NCI-H2196 treated with DMSO at 0.1 percent for 48 hours (cell line): Measurements from ENCODE around the gene ENOX1.
A peak's percentile ranks its signal among the peaks of the same experiment; 100 is the strongest.
"Not testable (repeated sequence)": the region's sequence is repeated elsewhere in the genome, so short reads cannot be mapped to it uniquely, and the experiment has no call there.

Source experiments
- DNase-seq: peaks from one replicate; lab custom pipeline; 2025; ENCODE audit not compliant: unreplicated experiment; lab: John Stamatoyannopoulos, UW

Gene ENOX1

DNA sequence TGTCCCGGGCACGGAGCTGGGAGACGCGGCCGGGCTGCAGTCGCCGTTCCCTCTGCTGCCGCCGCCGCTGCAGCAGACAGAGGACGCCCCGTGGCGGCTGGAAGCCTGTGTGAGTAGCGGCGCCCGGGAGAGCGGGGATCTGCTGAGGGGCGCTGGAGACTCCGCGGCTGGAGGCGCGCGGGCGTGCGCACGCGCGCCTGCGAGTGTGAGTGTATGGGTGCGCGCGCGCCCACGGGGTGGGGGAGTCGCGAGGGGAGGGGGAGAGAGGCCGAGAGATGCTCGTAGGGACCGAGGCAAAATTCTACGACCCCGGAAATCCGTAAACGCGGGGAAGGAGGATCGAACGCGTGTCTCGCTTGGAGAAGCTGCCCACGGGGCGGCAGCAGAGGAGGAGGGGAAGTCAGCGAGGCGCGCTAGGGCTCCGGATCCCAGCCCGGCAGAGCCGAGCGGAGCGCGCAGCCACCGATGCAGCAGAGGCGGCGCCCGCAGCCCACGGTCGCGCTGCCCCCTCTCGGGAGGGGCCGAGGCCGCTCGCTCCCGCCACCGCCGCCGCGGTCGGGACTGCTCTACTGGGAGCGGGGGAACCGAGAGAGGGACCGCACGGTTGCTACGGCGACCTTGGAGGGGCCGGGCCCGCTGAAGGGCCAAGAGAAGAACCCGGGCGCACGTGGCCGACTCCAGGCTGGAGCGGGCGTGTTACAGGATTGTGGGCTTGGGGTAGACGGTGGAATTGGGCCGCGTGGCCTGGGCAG is at the start of gene ENOX1:
TSS of gene ENOX1 (minus strand) at position 207 of the 752 bp plus-strand sequence.
- DNase-seq = no peak

DNA sequence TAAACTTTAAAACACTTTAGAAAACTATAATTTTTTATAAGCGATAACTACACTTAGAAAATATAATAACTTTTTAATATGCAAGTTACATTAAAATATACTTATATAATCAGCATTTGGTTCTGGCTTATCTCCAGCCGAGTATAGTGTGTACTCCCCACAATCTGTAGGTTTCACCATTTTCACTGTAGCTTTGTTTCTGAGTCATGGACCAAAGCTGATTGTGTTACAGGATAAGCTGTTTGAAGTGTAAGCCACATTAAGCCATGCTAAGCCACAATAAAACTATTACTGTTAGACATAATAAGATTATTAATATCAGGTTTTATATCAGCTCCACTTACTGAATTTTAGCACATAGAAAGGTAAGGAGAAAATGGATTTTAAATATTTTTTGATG is 48.9 kb upstream of the ENOX1 start:
- no peak for DNase-seq

- DNase-seq = no peak
These were observed 44.3 kb upstream of the ENOX1 start for GRCh38 chr13:43831088-43831487.

GRCh38 chr13:43830497-43830881 is 43.7 kb upstream of the ENOX1 start:
- no peak for DNase-seq

DNA sequence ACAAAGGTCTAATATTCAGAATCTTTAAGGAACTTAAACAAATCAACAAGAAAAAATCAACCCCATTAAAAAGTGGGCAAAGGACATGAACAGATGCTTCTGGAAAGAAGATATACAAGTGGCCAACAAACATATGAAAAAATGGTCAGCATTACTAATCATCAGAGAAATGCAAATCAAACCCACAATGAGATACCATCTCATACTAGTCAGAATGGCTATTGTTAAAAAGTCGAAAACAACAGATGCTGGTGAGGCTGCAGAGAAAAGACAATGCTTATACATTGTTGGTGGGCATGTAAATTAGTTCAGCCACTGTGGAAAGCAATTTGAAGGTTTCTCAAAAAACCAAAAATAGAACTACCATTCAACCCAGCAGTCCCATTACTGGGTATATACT is 37.9 kb upstream of the ENOX1 start:
- not testable (repeated sequence) for DNase-seq

GRCh38 chr13:43822969-43823368 is 36.2 kb upstream of the ENOX1 start:
- DNase-seq = no peak

DNA sequence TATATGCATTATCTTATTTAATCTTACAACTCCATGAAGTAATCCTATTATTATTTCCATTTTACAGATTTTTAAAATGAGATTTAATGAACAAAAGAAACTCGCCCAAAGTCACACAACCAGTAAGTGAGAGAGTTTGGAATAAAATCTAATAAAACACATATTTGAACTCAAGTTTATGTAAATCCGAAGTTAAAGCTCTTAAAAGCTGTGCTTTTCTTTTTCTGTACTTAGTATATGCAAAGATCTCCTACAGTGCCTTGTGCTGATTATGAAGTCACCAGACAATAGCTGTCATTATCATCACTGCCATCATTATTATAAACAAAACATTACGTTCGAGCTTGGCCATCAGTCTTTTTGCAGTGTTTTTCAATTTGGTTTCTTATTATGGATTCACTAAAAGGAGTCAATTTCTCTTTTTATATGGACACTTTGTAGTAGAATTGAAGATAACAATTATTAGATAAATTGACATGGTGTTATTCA is 29.7 kb upstream of the ENOX1 start:
- DNase-seq = no peak

- no peak for DNase-seq
These were observed 28.4 kb upstream of the ENOX1 start for GRCh38 chr13:43815204-43815603.

GRCh38 chr13:43808676-43809075 is 21.9 kb upstream of the ENOX1 start:
- DNase-seq = no peak

GRCh38 chr13:43805681-43806128 is 18.9 kb upstream of the ENOX1 start:
- no peak for DNase-seq

GRCh38 chr13:43805071-43805468 is 18.3 kb upstream of the ENOX1 start:
- no peak for DNase-seq

DNA sequence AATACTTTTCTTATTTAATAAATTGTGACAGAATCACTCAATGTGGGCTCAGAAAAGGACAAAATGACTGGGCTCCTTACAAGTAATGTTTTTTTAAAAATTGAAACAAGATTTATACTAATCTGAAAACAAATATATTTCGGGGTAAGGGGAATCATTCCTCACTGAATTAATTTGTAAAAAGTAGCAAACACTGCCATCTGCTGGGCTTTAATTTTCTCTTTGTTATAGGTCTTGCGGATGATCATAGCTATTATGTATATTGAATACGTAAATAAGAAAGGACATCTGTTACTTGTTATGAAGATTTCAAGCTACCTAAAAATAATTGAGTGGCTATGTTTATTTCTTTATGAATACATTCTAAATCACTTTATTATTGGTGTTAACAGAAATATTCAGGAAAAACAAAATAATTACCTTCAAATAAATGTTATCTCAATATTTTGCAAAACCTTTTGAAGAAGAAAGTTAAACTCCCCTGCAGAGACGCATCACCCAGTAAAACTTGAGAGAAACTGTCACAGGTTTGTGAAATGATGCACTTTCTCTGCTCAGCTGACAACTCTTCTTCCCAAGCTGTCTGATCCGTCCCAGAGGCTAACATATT is 17.8 kb upstream of the ENOX1 start:
- peak; percentile 1 for DNase-seq

DNA sequence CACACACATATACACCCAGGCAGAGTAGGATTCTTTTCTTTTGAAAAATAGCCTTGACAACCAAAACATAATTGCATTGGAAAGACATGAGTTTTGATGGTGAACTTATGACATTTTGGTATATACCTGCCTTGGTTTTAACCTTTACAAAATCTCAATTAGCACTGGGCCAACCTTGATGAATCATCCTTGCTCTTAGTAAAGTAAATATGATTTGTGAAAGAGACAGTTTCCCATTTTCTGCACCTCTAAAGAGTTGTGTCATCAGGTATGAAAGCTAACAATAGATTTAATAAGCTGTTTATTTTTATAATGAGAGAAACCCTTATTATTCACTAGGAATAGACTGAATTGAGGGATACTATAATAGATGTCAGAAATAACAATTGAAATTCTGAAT is 15.7 kb upstream of the ENOX1 start:
- no peak for DNase-seq

DNA sequence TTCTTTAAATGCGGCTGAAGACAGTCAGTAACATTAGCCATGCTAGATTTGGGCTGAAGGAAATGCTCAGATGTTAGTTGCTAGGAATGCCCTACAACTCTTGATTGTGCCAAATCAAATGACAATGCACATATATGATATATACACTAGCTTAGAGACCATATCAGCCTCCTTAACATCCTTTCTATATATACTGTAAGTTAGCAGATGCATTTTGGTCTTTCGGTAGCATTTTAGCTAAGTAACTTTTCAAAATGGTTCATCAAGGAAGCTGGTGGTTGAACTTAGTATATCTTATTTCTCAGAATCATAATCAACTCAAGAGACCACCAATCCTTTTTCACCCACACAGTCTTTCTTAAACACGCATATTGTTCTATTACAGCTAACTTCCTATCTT is 14.1 kb upstream of the ENOX1 start:
- no peak for DNase-seq

GRCh38 chr13:43799191-43799590 is 12.4 kb upstream of the ENOX1 start:
- DNase-seq = no peak

DNA sequence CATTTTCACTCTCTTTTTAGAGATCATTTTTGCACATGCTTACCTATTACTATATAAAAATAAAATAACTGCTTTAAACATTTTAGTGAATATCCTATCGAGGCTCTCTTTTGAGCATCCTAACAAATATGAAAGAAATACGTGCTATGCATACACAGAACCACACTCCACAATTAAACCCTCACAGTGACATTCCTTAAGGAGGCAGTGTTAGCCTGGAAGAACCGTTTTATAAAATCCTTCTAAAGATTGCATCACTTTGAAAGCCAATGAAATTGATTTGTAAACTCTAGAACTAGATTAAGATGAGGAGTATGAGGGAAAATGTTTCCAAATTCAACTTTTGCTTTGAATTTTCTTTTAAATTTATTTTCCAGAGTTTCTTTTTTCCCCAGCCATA is 11.1 kb upstream of the ENOX1 start:
- DNase-seq = no peak

DNA sequence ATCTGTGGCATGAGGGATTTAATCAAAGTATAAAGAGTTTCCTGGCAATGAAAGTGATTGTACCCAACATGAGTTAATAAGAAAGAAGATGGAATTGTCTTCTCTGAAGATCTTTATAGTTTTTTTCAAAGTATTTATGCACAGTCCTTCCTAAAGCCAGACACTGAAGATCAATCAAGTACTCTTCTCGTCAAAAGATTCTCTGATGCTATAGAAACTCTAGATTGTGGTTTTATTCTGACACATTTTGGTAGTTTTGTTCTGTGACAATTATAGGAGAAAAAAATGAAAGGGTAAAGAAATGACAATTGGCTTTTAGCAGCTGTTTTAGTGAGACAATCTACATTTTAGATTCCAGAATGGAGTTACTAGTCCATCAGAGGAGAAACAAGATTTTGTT is 10.4 kb upstream of the ENOX1 start:
- no peak for DNase-seq

GRCh38 chr13:43794416-43794815 is 7.6 kb upstream of the ENOX1 start:
- no peak for DNase-seq

- no peak for DNase-seq
These were observed 5.5 kb upstream of the ENOX1 start for GRCh38 chr13:43792076-43792881.

GRCh38 chr13:43787997-43788396 is 1.2 kb upstream of the ENOX1 start:
- DNase-seq = no peak

DNA sequence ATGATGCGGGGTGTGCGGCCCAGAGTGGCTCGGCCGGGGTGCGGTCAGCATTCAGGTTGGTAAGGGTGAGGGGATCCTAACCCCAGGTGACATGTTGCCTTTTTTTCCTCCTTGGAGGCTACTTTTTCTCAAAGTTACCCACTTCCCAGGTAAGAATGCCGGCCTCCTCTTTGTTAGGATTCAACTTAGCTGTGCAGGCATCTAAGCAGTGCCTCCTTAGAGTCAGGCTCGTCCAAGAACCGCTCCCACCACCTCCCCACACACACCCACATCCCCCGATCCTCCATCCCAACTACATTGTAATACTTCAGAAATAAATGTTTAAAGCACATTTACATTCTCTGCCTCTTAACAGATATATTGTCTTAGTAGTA is 733 bp upstream of the ENOX1 start:
- no peak for DNase-seq

- DNase-seq = no peak
These were observed 353 bp downstream of the ENOX1 start for GRCh38 chr13:43786472-43786765.
